Upper lobe of left lung (tissue), 6 donors: ENCODE measurements around the gene KLHDC8A. TPM values are rescaled to one million over a fixed set of nuclear protein-coding genes. Genes with fewer than 3 reads are reported as not detected.

ENCODE experiments used
- ATAC-seq, 2 donors: fragments of 200-7000 bp; cut with Tn5 transposase; one replicate each; pipeline ENCODE4 v1.9.1; 2022; ENCODE audit warnings: mild to moderate bottlenecking in 2 of 2, moderate library complexity in 2 of 2; ENCODE audit not compliant: low FRiP score in 2 of 2
- DNase-seq, 2 donors: peaks; one replicate each; pipeline ENCODE4 v3.0.0-alpha.2; 2019 to 2020
- H3K27ac ChIP-seq, 4 donors: fragments of 200-600 bp; sonication (generic); one replicate each; pipeline ENCODE4 v1.5.1; 2016 to 2019
- H3K27me3 ChIP-seq, 4 donors: fragments of 200-600 bp; sonication (generic); one replicate each; pipeline ENCODE4 v1.5.1; 2017 to 2019
- H3K36me3 ChIP-seq, 4 donors: fragments of 200-600 bp; sonication (generic); one replicate each; pipeline ENCODE4 v1.5.1; 2016 to 2019
- H3K4me1 ChIP-seq, 4 donors: fragments of 200-600 bp; sonication (generic); one replicate each; pipeline ENCODE4 v1.5.1; 2018 to 2019
- H3K4me3 ChIP-seq, 4 donors: fragments of 200-600 bp; sonication (generic); one replicate each; pipeline ENCODE4 v1.5.1; 2017 to 2019; ENCODE audit warnings: mild to moderate bottlenecking in 2 of 4, moderate library complexity in 1 of 4
- H3K9me3 ChIP-seq, 4 donors: fragments of 200-600 bp; sonication (generic); one replicate each; pipeline ENCODE4 v1.5.1; 2018 to 2019
- CTCF ChIP-seq, 6 experiments: fragments of 450-650 bp in 4 of 6; fragments of 200-600 bp in 2 of 6; sonication (generic) in 2 of 6; IDR thresholded peaks; one replicate each; pipeline ENCODE4 v1.5.1; 2016 to 2019; ENCODE audit warnings: antibody characterized with exemption in 6 of 6
- EP300 ChIP-seq, 4 donors: sonication (generic); formaldehyde crosslinking; IDR thresholded peaks; one replicate each; pipeline ENCODE4 v1.5.1; 2017; ENCODE audit warnings: antibody characterized with exemption in 4 of 4, control low read depth in 2 of 4
- POLR2A ChIP-seq, 4 donors: fragments of 450-650 bp; IDR thresholded peaks; one replicate each; pipeline ENCODE4 v1.5.1; 2016 to 2017; ENCODE audit warnings: antibody characterized with exemption in 4 of 4, mild to moderate bottlenecking in 2 of 4
- POLR2AphosphoS5 ChIP-seq, 2 donors: sonication (generic); formaldehyde crosslinking; IDR thresholded peaks; one replicate each; pipeline ENCODE4 v1.5.1; 2017; ENCODE audit warnings: antibody characterized with exemption in 2 of 2
- WGBS, 2 donors: methylation state at CpG; one replicate each; pipeline ENCODE4 v1.1.5; 2017 to 2018; 5-methylcytosine and 5-hydroxymethylcytosine counted together
- total RNA-seq, 6 donors: library from RNA; depleted of rRNA in 4 of 6; stranded (reverse); fragments of >200 nt in 4 of 6; gene quantifications; one replicate each; pipeline versions ENCODE4 v1.1.0 to v1.2.1, GENCODE V29; 2016 to 2021
- donor health status: DM: no; HTN: no; CAD: no; lungs with moderate emphysema.
- donor health status: DM: no; HTN: yes; CAD: no; lungs with severe emphysema.

Gene KLHDC8A
- total RNA-seq, 6 donors from 2014 or later = 0.34 to 1.7 (median 0.37) TPM; not detected in 3

GRCh38 chr1:205343431-205344065 lies 13.2 kb downstream of the KLHDC8A start:
- H3K4me3 ChIP-seq = peak overlapping the region in 3 of 4 donors; percentile 25 to 44 (median 40)
- peaks cover 2 to 21% (median 14%) of the 10 kb centered on the region in 4 donors for H3K27me3 ChIP-seq
- peak in 1 of 2 donors; percentile 86 for DNase-seq
- H3K9me3 ChIP-seq = no peaks in the 10 kb centered on the region
- 6 to 10% methylated on average over 9 of the region's 63 CpGs for WGBS, 2 donors
- ATAC-seq = peak in 1 of 2 donors; percentile 24
- no peak overlapping the region for H3K27ac ChIP-seq
- no peaks in the 10 kb centered on the region for H3K36me3 ChIP-seq
- peaks cover 13 to 15% (median 14%) of the 10 kb centered on the region in 4 donors for H3K4me1 ChIP-seq
- TF ChIP-seq CTCF (IDR thresholded peaks at IDR 0.05) = peak in 2 of 6 experiments; percentile 12 to 32
- no peak for TF ChIP-seq POLR2A (IDR thresholded peaks at IDR 0.05)

- no peaks in the 10 kb centered on the region for H3K9me3 ChIP-seq
- 69 to 80% methylated on average over 6 to 11 of the region's 12 CpGs for WGBS, 2 donors
- DNase-seq = no peak
- ATAC-seq = no peak
- H3K4me3 ChIP-seq = peak overlapping the region in 1 of 4 donors; percentile 44
- peaks cover 2 to 21% (median 14%) of the 10 kb centered on the region in 4 donors for H3K27me3 ChIP-seq
- peaks cover 13 to 15% (median 14%) of the 10 kb centered on the region in 4 donors for H3K4me1 ChIP-seq
- TF ChIP-seq POLR2A (IDR thresholded peaks at IDR 0.05) (no peak), EP300 (IDR thresholded peaks at IDR 0.05) (no peak), CTCF (IDR thresholded peaks at IDR 0.05) (no peak), POLR2AphosphoS5 (IDR thresholded peaks at IDR 0.05) (no peak)
- H3K27ac ChIP-seq = no peak overlapping the region
- H3K36me3 ChIP-seq = no peaks in the 10 kb centered on the region
These were observed 13.7 kb downstream of the KLHDC8A start for GRCh38 chr1:205342986-205343385.

GRCh38 chr1:205340676-205341075 lies 16.0 kb downstream of the KLHDC8A start:
- DNase-seq (no peak), ATAC-seq (no peak)
- no peak overlapping the region for H3K27ac ChIP-seq
- H3K9me3 ChIP-seq = no peaks in the 10 kb centered on the region
- H3K4me3 ChIP-seq = no peak overlapping the region
- WGBS, 2 donors = 95 to 100% methylated on average over 1 of the region's 1 CpG
- H3K4me1 ChIP-seq = peaks cover 13 to 15% (median 14%) of the 10 kb centered on the region in 4 donors
- H3K36me3 ChIP-seq = no peaks in the 10 kb centered on the region
- TF ChIP-seq CTCF (IDR thresholded peaks at IDR 0.05) = no peak
- TF ChIP-seq POLR2A (IDR thresholded peaks at IDR 0.05) = no peak
- TF ChIP-seq POLR2AphosphoS5 (IDR thresholded peaks at IDR 0.05) = no peak
- peaks cover 2 to 21% (median 14%) of the 10 kb centered on the region in 4 donors for H3K27me3 ChIP-seq

- Histone ChIP-seq H3K4me3 (no peak overlapping the region), H3K27ac (no peak overlapping the region), H3K9me3 (no peaks in the 10 kb centered on the region), H3K27me3 (peaks cover 2 to 20% (median 14%) of the 10 kb centered on the region in 4 donors), H3K36me3 (no peaks in the 10 kb centered on the region), H3K4me1 (peaks cover 13 to 15% (median 14%) of the 10 kb centered on the region in 4 donors)
- no peak for TF ChIP-seq EP300 (IDR thresholded peaks at IDR 0.05)
- TF ChIP-seq POLR2A (IDR thresholded peaks at IDR 0.05) = no peak
- TF ChIP-seq CTCF (IDR thresholded peaks at IDR 0.05) = no peak
- no peak for TF ChIP-seq POLR2AphosphoS5 (IDR thresholded peaks at IDR 0.05)
- 79 to 94% methylated on average over 4 of the region's 4 CpGs for WGBS, 2 donors
- ATAC-seq (no peak), DNase-seq (no peak)
These were observed 17.0 kb downstream of the KLHDC8A start for GRCh38 chr1:205339717-205340116.
